Right lobe of liver (tissue), 4 donors: Measurements from ENCODE around the gene NME2.

Experiments used
- CTCF ChIP-seq, 4 donors: fragments of 200-600 bp in 3 of 4; fragments of 450-650 bp in 1 of 4; IDR thresholded peaks; one replicate each; pipeline versions ENCODE4 v1.5.1 to v1.8.0; 2016 to 2022; ENCODE audit warnings: antibody characterized with exemption in 4 of 4, mild to moderate bottlenecking in 2 of 4
- POLR2A ChIP-seq: fragments of 450-650 bp; IDR thresholded peaks from one replicate; pipeline ENCODE4 v1.6.1; 2017; ENCODE audit warnings: antibody characterized with exemption, mild to moderate bottlenecking
- donor health status: DM: no; HTN: no; CAD: no.
- donor health status: DM: no; HTN: no; CAD: no.
- donor health status: DM: no; HTN: yes; CAD: no.

DNA sequence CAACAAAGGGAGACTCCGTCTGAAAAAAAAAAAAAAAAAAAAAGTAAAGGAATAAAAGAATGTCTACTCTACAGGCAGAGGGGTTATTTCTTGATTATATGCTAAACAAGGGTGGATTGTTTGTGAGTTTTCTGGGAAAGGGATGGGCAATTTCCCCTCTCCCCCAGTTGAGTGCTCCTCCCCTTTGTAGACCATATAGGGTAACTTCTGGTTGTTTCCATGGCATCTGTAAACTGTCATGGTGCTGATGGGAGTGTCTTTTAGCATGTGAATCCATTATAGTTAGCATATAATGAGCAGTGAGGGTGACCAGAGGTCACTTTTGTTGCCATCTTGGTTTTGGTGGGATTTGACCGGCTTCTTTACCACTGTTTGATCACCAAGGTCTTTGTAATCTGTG, 17.0 kb upstream of the NME2 start:
- TF ChIP-seq CTCF (IDR thresholded peaks at IDR 0.05) (no peak), POLR2A (no peak)
